SK-N-DZ (cell line): Measurements from ENCODE around the gene DTX1. TPM values are rescaled to one million over a fixed set of nuclear protein-coding genes. Genes with fewer than 3 reads are reported as not detected.

Source experiments
- DNase-seq: peaks from one replicate; pipeline ENCODE4 v3.0.0-alpha.2; 2015; ENCODE audit warnings: low spot score
- polyA plus RNA-seq, 2 experiments: library from polyadenylated mRNA; depleted of rRNA; stranded (reverse); fragments of >200 nt; gene quantifications; 2 replicates each; pipeline ENCODE4 v1.2.3, GENCODE V29; 2014

Gene DTX1
- 5.7 and 9.1 TPM in 2 replicates for polyA plus RNA-seq (2014; cell fraction: cytosol; rRNA removed)
- polyA plus RNA-seq (2014; cell fraction: nucleus; rRNA removed), result 14.1 and 18.9 TPM in 2 replicates

DNA sequence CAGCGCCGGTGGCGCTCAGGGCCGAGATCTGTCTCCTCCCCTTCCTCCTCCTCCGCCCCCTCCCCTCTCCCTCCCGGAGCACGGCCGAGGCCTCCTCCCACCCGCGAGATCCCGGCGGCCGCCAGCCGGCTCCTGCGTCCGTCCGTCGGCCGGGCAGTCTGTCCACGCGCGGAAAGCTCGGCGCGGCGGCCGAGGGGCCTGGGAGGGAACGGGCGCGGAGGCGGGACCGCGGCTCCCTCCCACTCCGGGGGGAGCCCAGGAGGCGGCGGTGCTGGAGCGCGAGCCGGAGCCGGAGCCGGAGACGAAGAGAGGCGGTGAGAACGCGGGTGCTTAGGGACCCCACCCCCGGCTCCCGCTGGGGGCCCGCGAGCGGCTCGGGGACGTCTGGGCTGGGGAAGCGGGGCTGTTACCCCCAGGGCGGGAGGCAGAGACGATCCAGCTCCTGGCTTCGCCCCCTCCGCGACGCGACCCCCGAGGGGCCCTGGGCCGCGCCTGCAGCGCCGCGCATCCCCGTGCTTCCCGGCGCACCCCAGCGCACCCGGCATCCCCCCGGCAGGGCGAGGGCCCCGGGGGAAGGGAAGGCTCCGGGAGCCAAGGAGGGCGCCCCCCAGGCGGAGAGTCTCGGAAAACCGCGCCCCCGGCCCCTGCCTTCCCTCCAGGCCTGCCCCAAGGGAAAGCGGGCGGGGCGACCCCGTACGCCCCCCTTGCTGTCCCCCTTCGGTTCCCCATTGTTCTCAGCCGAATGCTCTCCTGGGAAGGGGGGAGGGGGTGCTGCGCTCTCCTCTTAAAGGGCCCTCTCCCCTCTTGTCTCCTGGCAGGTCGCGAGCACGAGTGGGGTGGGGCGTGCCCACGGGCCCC lies at the start of gene DTX1:
Gene DTX1, plus strand, starts transcription at position 100 of the 858 bp plus-strand sequence. CDS start 1,463 bp downstream, outside the sequence.
- DNase-seq, result no peak

DNA sequence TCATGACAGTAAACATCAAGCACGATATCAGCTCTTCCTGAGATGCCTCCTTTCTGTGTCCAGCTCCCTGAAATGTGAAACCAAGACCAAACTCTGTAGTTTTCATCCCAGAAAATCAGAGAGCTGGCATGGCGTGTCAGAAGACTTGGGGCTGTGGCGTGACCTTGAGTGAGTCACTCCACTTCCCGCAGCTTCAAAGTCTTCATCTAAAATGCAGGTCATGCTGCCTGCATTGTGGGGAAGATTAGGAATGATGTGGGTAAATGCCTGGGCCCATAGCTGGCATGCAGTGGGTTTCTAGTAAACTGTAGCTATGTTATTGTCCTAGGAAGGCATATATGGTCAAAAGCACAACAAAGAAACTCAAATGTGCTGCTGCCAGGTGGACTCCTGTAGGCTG lies 49.4 kb upstream of the DTX1 start:
- no peak for DNase-seq

DNA sequence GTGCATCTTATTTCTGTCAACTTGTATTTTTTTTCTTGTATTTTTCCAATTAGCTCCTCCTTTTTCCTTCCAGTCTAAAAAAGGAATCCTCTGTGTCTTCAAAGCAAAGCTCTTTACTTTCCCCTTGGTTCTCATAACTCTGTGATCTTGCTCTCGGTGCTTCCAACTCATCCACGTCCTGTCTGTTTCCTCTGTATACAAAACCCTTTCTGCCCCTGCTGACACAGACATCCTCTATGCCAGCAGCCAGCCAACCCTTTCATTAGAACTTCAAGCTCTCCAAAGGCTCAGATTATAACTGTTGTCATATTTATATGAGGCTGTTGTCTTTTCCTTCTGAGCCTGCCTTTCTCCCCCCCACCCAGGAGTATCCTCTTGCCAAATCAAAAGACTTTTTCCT lies 45.8 kb upstream of the DTX1 start:
- DNase-seq, result no peak

DNA sequence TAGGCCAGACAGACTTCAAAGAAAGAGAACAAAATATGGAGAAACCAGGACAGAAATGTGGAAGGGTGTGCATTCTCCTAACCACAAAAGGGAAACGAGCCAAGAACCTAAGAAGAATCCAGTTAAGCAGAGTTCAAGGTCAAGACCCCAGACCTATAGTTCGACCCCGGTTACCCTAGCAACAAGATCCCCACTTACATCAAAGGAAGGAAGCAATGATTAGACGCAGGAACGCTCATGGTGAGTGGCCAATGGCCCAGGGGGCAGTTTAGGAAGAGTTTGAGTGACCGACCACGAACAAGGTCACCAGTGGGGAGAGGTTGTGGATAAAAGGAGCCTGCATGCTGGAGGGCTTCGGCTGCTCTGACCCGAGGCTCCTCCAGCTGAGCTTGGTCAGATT lies 42.0 kb upstream of the DTX1 start:
- no peak for DNase-seq

DNA sequence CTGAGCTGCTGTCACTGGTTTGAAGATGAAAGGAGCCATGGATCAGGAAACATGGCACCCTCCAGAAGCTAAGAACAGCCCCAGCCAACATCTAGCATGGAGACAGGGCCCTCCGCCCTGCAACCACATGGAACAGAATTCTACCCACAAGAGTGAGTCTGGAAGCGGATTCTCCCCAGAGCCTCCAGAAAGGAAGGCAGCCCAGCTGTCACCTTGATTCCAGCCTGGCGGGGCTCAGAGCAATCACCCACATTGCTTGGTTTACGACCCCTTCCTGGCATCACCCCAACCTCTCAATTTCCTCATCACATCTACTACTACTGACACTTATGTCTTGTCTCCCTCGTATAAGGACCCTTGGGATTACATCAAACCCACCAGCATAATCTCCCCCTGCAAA lies 39.7 kb upstream of the DTX1 start:
- no peak for DNase-seq

DNA sequence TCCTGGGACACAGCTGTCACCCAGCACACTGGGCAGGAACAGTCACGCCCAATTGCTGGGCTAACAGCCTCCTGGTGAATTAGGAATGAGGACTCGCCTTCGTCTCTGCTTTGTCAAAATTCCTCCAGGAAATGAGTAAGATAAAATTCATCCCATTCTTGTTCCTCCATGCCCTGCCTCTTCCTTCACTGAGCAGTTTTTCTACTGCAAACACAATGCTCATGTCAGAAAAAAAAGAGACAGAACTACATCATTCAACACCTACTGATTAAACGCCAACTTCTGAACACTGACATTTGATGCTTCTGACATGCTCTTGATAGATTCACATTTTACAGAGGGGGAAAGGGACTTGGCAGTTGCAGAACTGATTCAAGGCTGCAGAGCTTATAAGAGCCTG lies 37.5 kb upstream of the DTX1 start:
- DNase-seq, result no peak

DNA sequence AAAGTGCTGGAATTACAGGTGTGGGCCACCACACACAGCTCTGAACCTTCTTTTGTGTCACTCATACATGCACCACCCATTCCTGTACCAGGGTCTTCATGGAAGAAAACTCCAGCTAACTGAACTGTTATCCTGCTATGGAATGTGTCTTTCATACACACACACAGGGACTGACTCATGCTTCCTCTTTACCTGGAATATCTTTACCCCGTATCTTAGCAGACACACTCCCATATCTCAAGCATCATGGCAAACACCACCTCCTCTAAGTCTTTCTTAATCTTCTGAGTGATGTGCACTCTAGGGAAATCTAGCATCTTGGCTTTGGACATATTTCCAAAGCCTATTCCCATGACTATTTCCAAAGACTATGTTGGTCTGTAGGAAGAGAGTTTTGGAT lies 35.0 kb upstream of the DTX1 start:
- DNase-seq, result no peak

DNA sequence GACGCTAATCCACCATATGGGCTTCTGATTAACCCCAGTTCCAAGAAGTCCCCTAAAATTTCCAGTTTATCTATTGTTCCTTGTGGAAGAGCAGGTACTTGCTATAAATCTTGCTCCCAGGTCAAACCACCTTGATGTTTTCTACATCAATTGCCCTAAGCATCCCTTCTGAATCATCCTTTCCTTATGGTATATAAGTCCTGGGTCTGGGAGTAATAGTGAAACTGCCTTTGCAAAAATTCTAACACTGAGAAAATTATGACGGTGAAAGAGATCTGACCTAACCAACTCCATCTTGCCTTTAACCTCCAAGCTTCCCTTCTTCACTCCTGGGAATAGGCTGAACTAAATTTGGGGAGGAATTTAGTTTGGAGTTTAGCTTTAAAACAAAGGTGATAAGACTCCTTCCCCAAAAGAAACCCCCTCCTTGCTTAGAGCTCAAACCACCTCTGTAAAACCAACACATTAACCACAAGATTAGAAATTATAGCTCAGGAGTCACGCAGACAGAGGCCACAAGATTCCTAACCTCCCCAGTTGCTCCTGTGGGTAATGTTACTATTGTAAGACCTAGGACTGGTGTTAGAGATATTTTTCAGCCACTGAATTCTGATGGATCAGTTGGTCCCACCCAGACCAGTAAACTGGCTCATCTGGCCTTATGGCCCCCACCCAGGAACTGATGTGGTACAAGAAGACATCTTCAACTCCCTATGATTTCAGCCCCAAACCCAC lies 33.8 kb upstream of the DTX1 start:
- DNase-seq, result no peak

DNA sequence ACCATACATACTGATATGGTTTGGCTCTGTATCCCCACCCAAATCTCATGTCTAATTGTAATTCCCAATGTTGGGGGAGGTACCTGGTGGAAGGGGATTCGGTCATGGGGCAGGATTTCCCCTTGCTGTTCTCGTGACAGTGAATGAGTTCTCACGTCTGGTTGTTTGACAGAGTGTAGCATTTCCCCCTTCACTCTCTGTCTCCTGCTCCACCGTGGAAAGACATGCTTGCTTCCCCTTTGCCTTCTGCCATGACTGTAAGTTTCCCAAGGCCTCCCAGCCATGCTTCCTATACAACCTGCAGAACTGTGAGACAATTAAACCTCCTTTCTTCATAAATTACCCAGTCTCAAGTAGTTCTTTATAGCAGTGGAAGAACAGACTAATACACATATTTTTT lies 28.8 kb upstream of the DTX1 start:
- DNase-seq, result no peak

DNA sequence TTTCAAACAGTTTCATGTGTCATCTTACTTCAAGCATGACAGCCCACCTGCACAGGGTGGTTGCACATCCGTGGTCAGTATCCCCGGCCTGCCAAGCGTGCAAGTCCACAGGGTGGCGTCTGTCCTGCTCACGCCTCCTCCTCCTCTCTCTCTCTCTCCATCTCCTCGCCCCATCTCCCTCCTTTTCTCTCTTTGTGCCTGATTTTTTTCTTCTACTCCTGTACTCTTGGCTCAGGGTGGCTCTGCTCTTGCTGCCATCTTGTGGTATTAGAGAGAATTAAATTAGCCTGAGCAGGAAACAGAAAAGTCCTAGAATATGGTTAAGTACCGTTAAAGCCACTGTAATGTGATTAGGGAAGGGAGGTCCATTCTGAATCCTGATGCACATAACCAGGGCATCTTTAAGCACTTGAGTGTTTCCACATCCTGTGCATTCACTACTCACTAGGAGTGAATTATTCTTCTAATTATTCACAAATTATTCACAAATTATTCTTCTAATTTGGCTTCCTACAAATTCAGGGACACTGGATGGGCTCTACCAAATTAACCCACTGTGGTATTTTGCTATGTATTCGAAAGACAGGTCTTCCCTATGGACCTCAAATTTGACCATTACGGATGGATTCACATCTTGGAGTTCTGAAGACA lies 25.5 kb upstream of the DTX1 start:
- DNase-seq, result peak; percentile 68

DNA sequence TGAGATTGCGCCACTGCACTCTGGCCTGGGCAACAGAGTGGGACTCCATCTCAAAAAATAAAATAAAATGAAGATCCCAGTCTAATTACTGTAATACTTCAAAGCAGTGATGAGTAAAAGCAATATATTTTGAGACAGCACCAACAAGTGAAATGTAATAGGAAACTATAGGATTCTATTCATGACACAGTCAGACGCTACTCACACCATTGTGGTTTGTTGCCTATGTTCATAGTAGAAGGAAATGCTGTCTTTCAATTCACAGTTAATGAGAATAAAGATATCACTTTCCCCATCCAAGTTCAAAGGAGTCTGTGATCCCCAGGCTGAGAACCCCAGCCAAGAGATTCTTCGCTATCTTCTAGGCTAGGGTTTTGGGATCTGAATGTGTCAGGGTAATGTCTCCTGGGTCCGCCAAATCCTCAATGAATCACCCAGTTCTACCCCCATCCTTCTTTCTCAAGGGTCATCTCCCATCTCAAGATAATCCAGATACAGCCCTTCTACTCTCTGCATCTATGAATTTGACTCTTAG lies 16.6 kb upstream of the DTX1 start:
- DNase-seq, result no peak

DNA sequence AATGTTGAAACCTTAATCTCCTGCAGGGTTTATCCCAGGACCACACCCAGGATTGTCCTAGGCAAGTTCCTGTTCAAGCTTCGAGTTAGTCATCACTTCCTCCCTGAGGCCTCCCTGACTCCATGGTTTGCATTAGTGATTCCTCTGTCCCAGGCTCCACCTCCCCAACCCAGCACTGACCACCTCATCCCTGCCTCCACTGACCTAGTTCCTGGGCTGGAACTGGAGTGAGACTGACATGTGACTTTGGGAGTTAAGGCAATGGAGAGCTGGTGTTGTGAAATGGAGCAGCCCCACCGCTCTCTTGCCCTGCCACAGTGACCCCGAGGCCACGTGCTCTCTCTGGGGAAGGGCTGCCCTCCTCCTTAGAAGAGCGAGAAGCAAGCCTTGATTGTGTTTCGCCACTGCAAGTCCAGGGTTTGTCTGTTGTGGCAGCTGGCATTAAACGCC lies 15.8 kb upstream of the DTX1 start:
- DNase-seq, result no peak

DNA sequence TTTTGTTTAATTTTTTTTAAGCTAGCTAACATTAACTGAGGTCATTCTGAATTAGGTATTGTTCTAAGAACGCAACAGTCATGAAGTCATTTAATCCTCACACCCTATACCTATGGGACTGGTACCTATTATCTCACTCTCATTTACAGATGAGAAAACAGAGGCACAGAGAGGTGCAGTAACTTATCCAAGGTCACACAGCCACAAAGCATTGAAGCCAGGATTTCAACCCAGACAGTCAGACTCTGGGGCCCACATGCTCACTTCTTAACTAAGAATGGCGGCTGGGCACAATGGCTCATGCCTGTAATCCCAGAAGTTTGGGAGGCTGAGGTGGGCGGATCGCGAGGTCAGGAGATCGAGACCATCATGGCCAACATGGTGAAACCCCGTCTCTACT lies 15.0 kb upstream of the DTX1 start:
- DNase-seq, result no peak

DNA sequence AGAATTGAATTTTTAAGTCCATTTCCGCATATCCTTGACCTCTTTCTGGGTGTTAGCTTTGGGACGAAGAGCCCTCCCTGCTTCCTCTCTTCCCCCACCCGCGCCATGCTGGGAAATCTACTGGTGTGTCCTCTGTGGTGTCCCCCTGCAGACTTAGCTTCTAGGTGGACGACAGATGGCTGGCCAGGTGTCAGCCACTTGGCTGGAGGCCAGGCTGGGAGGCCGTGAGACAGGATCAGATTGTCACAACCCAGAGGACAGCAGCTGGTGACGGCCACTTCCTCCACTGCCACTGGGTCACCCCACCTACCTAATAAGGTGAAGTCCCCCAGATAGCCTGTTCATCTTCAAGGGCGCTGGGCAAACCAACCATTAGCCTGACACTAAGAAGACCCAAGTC lies 13.3 kb upstream of the DTX1 start:
- no peak for DNase-seq

DNA sequence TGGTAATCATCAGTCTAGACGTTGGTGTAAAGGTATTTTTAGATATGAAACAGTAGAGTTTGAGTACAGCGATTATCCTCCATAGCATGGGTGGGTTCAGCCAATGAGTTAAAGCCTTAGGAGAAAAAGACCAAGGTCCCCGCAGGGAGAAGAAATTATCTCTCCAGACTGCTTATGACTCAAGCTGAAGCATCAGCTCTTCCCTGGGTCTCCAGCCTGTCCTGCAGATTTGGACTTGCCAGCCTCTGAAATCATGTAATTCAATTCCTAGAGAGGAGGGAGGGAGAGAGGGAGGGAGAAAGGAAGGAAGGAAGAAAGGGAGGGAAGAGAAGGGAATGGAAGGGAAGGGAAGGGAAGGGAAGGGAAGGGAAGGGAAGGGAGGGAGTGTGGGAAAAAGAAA lies 12.0 kb upstream of the DTX1 start:
- DNase-seq, result no peak

DNA sequence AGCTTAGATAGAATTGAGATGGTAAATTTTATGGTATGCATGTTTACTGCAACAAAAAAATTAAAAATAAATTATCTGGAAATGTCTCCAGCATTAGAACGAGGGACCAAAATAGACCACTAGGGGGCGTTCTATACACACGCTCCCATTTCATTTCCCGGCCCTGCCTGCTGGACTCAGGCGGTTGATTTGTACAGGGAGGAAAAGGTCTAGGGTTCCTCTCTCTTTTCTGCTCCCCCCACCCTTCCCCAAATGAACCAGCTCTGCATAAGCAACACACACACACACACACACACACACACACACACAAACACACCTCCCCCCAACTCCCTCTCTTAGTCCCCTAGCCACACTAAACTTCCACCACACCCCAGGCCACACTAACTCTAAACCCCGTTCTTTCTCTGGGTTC lies 7.8 kb upstream of the DTX1 start:
- DNase-seq, result peak; percentile 65

DNA sequence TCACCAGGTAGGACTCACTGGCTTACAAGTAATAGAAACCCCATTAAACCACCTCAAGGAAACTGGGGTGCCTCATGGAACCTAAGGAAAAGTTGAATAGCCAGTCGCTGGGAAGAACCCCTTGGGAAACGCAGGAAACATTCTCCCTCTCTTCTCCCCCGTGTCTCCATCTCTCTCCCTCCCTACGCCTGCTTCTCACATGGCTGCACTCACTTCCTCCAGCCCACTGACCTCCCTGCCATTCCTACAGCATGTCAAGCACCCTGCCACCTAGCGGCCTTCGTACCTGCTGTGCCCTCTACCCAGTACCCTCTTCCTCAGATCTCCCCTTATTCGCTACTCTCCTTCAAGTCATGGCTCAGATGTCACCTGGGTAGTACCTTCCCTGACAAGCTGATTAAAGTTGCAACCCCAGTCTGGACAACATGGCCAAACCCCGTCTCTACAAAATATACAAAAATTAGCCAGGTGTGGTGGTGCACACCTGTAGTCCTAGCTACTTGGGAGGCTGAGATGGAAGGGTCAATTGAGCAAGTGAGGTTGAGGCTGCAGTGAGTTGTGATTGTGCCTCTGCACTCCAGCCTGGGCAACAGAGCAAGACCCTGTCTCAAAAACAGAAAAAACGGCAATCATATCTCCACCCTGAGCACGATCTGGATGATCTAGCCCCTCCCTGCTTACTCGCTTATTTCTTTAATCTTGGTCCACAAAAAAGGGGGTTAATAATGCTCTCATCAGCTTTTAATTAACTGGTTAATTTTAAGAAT lies 6.4 kb upstream of the DTX1 start:
- DNase-seq, result peak; percentile 62

DNA sequence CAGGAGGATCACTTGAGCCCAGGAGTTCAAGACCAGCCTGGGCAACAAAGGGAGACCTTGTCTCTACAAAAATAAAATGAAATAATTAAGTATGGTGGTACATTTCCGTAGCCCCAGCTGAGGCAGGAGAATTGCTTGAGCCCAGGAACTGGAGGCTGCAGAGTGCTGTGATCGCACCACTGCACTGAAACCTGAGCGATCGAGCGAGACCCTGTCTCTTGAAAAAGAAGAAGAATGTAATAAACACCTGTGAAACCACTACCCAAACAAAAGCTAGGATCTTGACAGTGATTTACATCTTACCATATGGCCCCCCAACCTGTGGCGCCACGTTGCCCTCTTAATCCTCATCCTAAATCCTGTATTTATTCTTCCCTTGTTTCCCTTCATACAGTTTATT lies 5.7 kb upstream of the DTX1 start:
- DNase-seq, result no peak

DNA sequence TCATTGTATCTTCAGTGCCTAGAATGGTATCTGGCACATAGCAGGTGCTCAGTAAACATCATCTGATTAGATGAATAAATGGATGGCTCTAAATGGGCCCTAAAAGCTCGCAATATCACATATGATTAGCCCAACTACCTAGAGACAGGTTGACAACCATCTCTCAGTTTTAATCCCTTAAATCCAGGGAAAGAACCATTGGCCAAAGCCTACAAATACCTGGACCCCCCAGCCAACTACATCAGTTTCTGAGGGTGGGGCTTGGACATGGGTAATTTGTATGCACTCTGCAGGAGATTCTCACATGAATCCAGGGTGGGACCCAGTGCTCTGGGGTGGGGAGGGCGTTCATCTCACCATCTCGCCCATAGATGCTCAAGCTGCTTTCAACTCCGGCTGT lies 4.8 kb upstream of the DTX1 start:
- no peak for DNase-seq

DNA sequence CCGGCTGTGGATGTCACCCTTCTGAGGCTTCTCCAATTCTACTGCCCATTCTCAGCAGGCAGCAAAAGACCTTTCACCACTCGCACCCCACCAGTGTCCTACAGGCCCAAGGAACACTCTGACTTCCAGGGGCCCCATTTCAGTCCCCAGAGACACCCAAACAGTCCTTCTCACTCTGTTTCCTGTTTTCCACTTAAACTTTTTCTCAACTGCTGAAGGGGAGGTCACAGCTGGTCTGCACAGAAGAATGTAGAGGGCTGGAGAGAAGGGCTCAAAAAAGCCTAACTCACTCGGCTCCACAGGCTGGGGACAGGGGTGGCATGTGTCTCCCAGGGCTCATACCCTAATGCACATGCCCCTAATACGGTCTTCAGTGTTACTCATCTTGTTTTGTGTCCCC lies 4.2 kb upstream of the DTX1 start:
- DNase-seq, result no peak

DNA sequence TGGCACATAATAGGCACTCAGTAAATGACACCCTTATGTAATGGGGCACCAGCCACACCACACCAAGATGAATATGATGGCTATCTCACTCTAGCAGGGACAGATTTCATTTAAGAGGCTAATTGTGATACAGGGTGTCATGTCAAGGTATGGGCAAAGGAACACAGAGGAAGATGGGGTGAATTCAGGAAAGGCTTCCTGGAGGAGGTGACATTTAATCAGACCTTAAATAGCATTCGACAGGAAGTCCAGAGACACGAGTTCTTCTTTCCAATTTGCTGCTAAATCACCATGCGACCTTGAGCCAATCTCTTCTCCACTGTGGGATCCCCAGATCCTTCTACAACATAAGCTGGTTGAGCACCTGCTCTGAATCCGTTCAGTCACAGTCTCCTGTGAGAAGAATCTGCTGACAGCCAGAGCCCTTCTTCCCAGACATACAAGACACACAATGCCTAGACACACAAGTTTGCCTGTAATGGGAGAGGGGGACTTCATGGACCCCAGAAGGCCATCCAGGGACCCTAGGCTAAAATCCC lies 1.5 kb upstream of the DTX1 start:
- DNase-seq, result no peak
